ENCODE results near the gene TMEM183A. TPM values are rescaled to one million over a fixed set of nuclear protein-coding genes. Genes with fewer than 3 reads are reported as not detected.
A peak's percentile ranks its signal among the peaks of the same experiment; 100 is the strongest.

TMEM183A gene, protein sequence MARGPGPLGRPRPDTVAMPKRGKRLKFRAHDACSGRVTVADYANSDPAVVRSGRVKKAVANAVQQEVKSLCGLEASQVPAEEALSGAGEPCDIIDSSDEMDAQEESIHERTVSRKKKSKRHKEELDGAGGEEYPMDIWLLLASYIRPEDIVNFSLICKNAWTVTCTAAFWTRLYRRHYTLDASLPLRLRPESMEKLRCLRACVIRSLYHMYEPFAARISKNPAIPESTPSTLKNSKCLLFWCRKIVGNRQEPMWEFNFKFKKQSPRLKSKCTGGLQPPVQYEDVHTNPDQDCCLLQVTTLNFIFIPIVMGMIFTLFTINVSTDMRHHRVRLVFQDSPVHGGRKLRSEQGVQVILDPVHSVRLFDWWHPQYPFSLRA
- 10 to 100 TPM; 71.7 to 99.4 (median 88.2) TPM for total RNA-seq
- polyA plus RNA-seq: 100 to 1,000 TPM in 1 of 3 donors, 10 to 100 TPM in 2; 72.5 to 108 (median 77.5) TPM

DNA sequence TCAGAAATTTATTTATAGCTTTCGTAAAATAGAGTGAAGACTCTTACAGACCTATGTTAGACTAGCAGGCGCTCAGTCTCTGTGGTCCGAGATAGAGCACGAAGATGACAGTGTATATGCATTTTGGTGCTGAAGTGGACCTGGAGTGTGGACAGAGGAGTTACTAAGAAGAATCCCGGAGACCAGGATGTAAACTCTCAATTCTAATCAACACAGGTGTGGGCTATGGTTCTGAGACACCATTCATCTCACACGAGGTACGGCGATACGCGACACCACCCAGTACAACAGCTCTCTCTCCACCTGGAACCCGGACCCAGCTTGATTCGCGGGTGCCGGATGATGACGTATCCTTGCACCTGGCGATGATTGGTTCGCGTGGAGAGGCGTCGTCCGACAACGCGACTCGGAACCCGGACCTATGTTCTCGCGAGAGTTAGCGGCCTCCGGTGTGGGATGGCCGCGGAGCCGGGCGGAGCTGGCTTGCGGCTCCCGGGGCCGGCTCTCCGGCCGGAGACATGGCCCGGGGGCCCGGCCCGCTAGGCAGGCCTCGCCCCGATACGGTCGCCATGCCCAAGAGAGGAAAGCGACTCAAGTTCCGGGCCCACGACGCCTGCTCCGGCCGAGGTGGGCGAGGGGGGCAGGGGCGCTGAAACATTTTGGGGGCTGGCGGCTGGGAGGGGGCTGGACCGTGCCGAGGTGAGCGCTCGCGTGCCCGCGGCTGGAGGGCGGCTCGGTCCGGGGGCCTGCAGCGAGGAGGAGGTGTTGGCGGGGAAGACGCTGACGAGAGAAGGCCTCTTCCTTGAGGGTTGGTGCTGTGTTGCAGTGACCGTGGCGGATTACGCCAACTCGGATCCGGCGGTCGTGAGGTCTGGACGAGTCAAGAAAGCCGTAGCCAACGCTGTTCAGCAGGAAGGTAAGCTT is at the start of gene TMEM183A:
TSS of gene TMEM183A (plus strand) at position 427 of the 924 bp plus-strand sequence. CDS start at position 519, 92 bp downstream.
- intact Hi-C loops (cut with DNase I): loop anchor here (2.0 to 10.0 kb wide), 4 partner anchors 38 to 252 kb away; partner anchors contain the start of genes KLHL12 and PCAT6
- peaks cover 0 to 30% (median 26%) of the 10 kb centered on the region in 4 donors for H3K4me1 ChIP-seq
- peaks cover 0 to 33% (median 15%) of the 10 kb centered on the region in 4 donors for H3K36me3 ChIP-seq
- peak within 1 kb of the TSS; percentile 69 to 97 (median 81) for H3K4me3 ChIP-seq
- H3K9me3 ChIP-seq: no peaks in the 10 kb centered on the region
- H3K27ac ChIP-seq: peak within 1 kb of the TSS; percentile 88 to 96 (median 93)
- WGBS, 2 donors: 0% methylated on average over 78 of the region's 78 CpGs
- peak; percentile 99 for DNase-seq
- TF ChIP-seq POLR2A (IDR thresholded peaks at IDR 0.05): peak; percentile 82 to 91
- TF ChIP-seq, protein P1, sequence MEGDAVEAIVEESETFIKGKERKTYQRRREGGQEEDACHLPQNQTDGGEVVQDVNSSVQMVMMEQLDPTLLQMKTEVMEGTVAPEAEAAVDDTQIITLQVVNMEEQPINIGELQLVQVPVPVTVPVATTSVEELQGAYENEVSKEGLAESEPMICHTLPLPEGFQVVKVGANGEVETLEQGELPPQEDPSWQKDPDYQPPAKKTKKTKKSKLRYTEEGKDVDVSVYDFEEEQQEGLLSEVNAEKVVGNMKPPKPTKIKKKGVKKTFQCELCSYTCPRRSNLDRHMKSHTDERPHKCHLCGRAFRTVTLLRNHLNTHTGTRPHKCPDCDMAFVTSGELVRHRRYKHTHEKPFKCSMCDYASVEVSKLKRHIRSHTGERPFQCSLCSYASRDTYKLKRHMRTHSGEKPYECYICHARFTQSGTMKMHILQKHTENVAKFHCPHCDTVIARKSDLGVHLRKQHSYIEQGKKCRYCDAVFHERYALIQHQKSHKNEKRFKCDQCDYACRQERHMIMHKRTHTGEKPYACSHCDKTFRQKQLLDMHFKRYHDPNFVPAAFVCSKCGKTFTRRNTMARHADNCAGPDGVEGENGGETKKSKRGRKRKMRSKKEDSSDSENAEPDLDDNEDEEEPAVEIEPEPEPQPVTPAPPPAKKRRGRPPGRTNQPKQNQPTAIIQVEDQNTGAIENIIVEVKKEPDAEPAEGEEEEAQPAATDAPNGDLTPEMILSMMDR (IDR thresholded peaks at IDR 0.05): no peak
- TF ChIP-seq POLR2AphosphoS5 (IDR thresholded peaks at IDR 0.05): peak; percentile 92 to 98 (median 96)
- TF ChIP-seq EP300 (IDR thresholded peaks at IDR 0.05): no peak
- H3K27me3 ChIP-seq: no peaks in the 10 kb centered on the region

DNA sequence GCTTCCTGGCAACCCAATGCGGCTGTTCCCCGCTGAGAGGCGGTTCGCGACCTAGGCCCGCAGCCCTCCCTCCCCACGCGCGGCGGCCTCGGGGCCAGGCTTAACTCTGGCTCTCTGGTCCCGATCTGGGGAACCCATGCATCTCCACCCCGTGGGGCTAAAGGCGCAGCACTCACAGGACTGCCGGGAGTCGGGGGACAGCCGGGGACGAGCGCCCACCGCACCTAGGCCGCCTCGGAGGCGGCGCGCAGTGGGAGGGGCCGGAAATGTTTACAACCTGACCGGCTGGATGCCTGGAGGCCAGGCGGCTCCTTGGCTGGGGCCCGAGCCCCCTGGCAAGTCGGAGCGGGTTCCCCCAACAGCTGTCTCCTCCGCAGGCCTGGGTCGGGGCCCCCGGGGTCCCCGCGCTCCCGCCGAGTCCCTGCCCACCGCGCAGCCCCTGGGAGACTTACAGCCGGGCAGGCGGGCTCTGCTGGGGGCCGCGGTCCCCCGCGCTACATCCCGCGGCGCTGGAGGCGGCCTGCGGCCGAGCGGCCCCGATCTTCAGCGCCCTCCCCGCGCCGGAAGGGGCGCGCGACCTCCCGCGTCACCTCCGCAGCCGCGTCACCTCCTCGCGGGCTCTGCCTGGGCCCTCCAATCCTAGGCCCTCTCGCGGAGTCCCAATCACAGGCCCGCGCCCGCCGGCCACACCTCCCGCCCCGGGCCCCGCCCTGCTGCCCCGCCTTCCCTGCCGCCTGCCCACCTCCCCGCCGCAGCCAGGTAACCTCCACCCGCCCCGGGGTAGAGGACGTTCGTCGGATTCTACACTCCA is 49.2 kb upstream of the TMEM183A start, which contains the start of gene ADIPOR1:
TSS of gene ADIPOR1 (minus strand) at position 580 of the 811 bp plus-strand sequence. CDS start 7,242 bp downstream, outside the sequence.
- H3K27me3 ChIP-seq: no peaks in the 10 kb centered on the region
- WGBS, 2 donors: 0% methylated on average over 86 of the region's 86 CpGs
- TF ChIP-seq POLR2AphosphoS5 (IDR thresholded peaks at IDR 0.05) (peak; percentile 71 to 94 (median 91)), EP300 (IDR thresholded peaks at IDR 0.05) (no peak), POLR2A (IDR thresholded peaks at IDR 0.05) (peak in 1 of 2 donors; percentile 43)
- TF ChIP-seq, protein P1 (IDR thresholded peaks at IDR 0.05): no peak
- peak within 1 kb of the TSS; percentile 81 to 99 (median 90) for H3K4me3 ChIP-seq
- intact Hi-C loops (cut with DNase I): loop anchor here (2.0 kb wide), 1 partner anchor 31 kb away; the partner anchor contains the start of gene KLHL12
- DNase-seq: peak; percentile 96
- H3K36me3 ChIP-seq: peaks cover 0 to 21% (median under 1%) of the 10 kb centered on the region in 4 donors
- peak within 1 kb of the TSS; percentile 91 to 96 (median 92) for H3K27ac ChIP-seq
- H3K9me3 ChIP-seq: no peaks in the 10 kb centered on the region
- H3K4me1 ChIP-seq: peaks cover 0 to 46% (median 39%) of the 10 kb centered on the region in 4 donors

- intact Hi-C loops (cut with DNase I): loop anchor here (2.0 kb wide), 1 partner anchor 32 kb away; the partner anchor contains the start of gene KLHL12
- Histone ChIP-seq H3K36me3 (peaks cover 0 to 29% (median 4%) of the 10 kb centered on the region in 4 donors), H3K27ac (peak overlapping the region; percentile 91 to 96 (median 92)), H3K4me3 (peak overlapping the region; percentile 81 to 99 (median 90)), H3K4me1 (peaks cover 0 to 40% (median 39%) of the 10 kb centered on the region in 4 donors), H3K9me3 (no peaks in the 10 kb centered on the region), H3K27me3 (no peaks in the 10 kb centered on the region)
- WGBS, 2 donors: 2 to 3% methylated on average over 10 of the region's 10 CpGs
- no peak for TF ChIP-seq POLR2AphosphoS5 (IDR thresholded peaks at IDR 0.05)
- TF ChIP-seq, protein P1 (IDR thresholded peaks at IDR 0.05): no peak
- no peak for TF ChIP-seq EP300 (IDR thresholded peaks at IDR 0.05)
- no peak for TF ChIP-seq POLR2A (IDR thresholded peaks at IDR 0.05)
- DNase-seq: no peak
These were observed 48.5 kb upstream of the TMEM183A start for GRCh38 chr1:202958544-202959275.

All from sigmoid colon (tissue), 7 donors.